Adrenal gland (tissue), 12 donors: Measurements from ENCODE around the gene ZNF791. TPM values are rescaled to one million over a fixed set of nuclear protein-coding genes. Genes with fewer than 3 reads are reported as not detected.

Experiments
- DNase-seq, 7 donors: peaks; one replicate each; pipeline ENCODE4 v3.0.0-alpha.2; 2019 to 2020
- H3K27ac ChIP-seq, 5 donors: fragments of 200-600 bp; sonication (generic) in 4 of 5; 1 replicate in 3 of 5; 2 replicates in 2 of 5; pipeline versions ENCODE4 v1.5.1 to v1.8.0; 2016 to 2020; ENCODE audit warnings: mild to moderate bottlenecking in 1 of 5
- H3K27me3 ChIP-seq: fragments of 200-600 bp; 2 replicates; pipeline ENCODE4 v1.8.0; 2021
- H3K36me3 ChIP-seq, 2 donors: fragments of 200-600 bp; replicated peaks in 1 of 2; 1 replicate in 1 of 2; 2 replicates in 1 of 2; pipeline versions ENCODE4 v1.5.1 to v1.8.0; 2018 to 2022
- H3K4me1 ChIP-seq, 2 donors: fragments of 200-600 bp; replicated peaks in 1 of 2; 1 replicate in 1 of 2; 2 replicates in 1 of 2; pipeline versions ENCODE4 v1.5.1 to v1.8.0; 2018 to 2021
- H3K4me3 ChIP-seq, 4 donors: fragments of 200-600 bp; sonication (generic) in 3 of 4; one replicate each; pipeline ENCODE4 v1.5.1; 2016 to 2018
- H3K9me3 ChIP-seq, 3 donors: fragments of 200-600 bp; sonication (generic) in 1 of 3; replicated peaks in 1 of 3; 1 replicate in 2 of 3; 2 replicates in 1 of 3; pipeline versions ENCODE4 v1.5.1 to v1.8.0; 2016 to 2021
- CTCF ChIP-seq, 6 experiments: fragments of 450-650 bp in 4 of 6; fragments of 200-600 bp in 2 of 6; sonication (generic) in 1 of 6; IDR thresholded peaks; 1 replicate in 5 of 6; 2 replicates in 1 of 6; pipeline versions ENCODE4 v1.5.1 to v1.8.0; 2016 to 2021; ENCODE audit warnings: antibody characterized with exemption in 6 of 6, mild to moderate bottlenecking in 2 of 6, moderate library complexity in 1 of 6
- POLR2A ChIP-seq, 2 donors: fragments of 450-650 bp; IDR thresholded peaks; one replicate each; pipeline ENCODE4 v1.6.1; 2017; ENCODE audit warnings: antibody characterized with exemption in 2 of 2, mild to moderate bottlenecking in 2 of 2, moderate library complexity in 1 of 2
- WGBS, 4 donors: extraction: QIAGEN DNeasy Blood & Tissue Kit in 2 of 4; methylation state at CpG; one replicate each; pipeline versions ENCODE4 v1.1.5 to v1.1.7; 2013 to 2017; 5-methylcytosine and 5-hydroxymethylcytosine counted together
- intact Hi-C, 2 donors: fragments of 100-400 bp; cut with DNase I; formaldehyde crosslinking; loops; one replicate each; pipeline versions ENCODE4 v1.14.1 to v1.15.0; 2022 to 2023
- polyA plus RNA-seq, 3 donors: library from polyadenylated mRNA; stranded (reverse); fragments of 200-250 nt in 2 of 3; fragments of 350-450 nt in 1 of 3; fragmentation: Illumina TruSeq in 1 of 3; extraction: RNeasy Lipid Tissue Mini Kit (QIAGEN cat#74804) in 1 of 3; gene quantifications; one replicate each; pipeline ENCODE4 v1.2.3, GENCODE V29; 2013 to 2014
- total RNA-seq, 9 donors: library from RNA; depleted of rRNA in 4 of 9; stranded (reverse); fragments of >200 nt in 4 of 9; fragments of 120-200 nt in 1 of 9; fragmentation: NEBNext Ultra II Directional in 1 of 9; extraction: Animal tissue kit (Norgen Biotek cat#: 25700) in 1 of 9; gene quantifications; one replicate each; pipeline versions ENCODE4 v1.1.0 to v1.2.4, GENCODE V29; 2013 to 2023
- donor health status: healthy with polysubstance abuse.
- donor health status: Bipolar disorder and iron deficiency.
- donor health status: DM: yes; HTN: yes; CAD: no.
- donor health status: DM: no; HTN: no; CAD: no.
- donor health status: DM: no; HTN: no; CAD: no.
- donor health status: DM: yes; HTN: yes; CAD: no.

The ZNF791 gene
- total and polyA plus RNA-seq, 12 donors: 6.0 to 33.4 (median 17.0) TPM

- 93 to 96% (median 94%) methylated on average over 3 to 9 of the region's 9 CpGs for WGBS, 4 donors
Measured at GRCh38 chr19:12680034-12680433, 69.3 kb downstream of the ZNF791 start.

GRCh38 chr19:12681074-12681987 is 70.6 kb downstream of the ZNF791 start, which contains the start of gene DHPS:
Gene DHPS, minus strand, starts transcription at chr19:12681880. Its CDS starts 114 bp downstream, at chr19:12681766.
- intact Hi-C loops: no loop called here
- 0 to 1% (median 0%) methylated on average over 37 to 68 of the region's 68 CpGs for WGBS, 4 donors
- TF ChIP-seq CTCF (IDR thresholded peaks at IDR 0.05) (peak in 1 of 6 experiments; percentile 3), POLR2A (IDR thresholded peaks at IDR 0.05) (peak; percentile 40 to 49)
- peak; percentile 92 to 98 (median 96) for DNase-seq
- Histone ChIP-seq H3K27ac (peak within 1 kb of the TSS; percentile 92 to 100 (median 98)), H3K27me3 (no peaks in the 10 kb centered on the region), H3K4me3 (peak within 1 kb of the TSS; percentile 75 to 98 (median 90)), H3K36me3 (peaks cover 0 to 35% of the 10 kb centered on the region in 2 donors), H3K9me3 (no peaks in the 10 kb centered on the region), H3K4me1 (no peaks in the 10 kb centered on the region)

More at GRCh38 chr19:12680034-12680433, 69.3 kb downstream of the ZNF791 start:
- Histone ChIP-seq H3K4me3 (no peak overlapping the region), H3K36me3 (peaks cover 0 to 48% of the 10 kb centered on the region in 2 donors), H3K27ac (no peak overlapping the region), H3K27me3 (no peaks in the 10 kb centered on the region), H3K4me1 (no peaks in the 10 kb centered on the region), H3K9me3 (no peaks in the 10 kb centered on the region)
- TF ChIP-seq POLR2A (IDR thresholded peaks at IDR 0.05): no peak
- no peak for TF ChIP-seq CTCF (IDR thresholded peaks at IDR 0.05)
- no peak for DNase-seq
- intact Hi-C loops: no loop called here

Other genes starting within 250 kb of the ZNF791 start
- 1 to 10 TPM; 1.4 to 7.3 (median 3.5) TPM for gene ZNF442, start 245.2 kb upstream of the ZNF791 start, total RNA-seq
- 1 to 10 TPM in 1 of 3 donors, under 1 TPM in 2; 0.77 to 2.1 (median 0.88) TPM for gene ZNF442, start 245.2 kb upstream of the ZNF791 start, polyA plus RNA-seq
- gene ZNF799, start 209.6 kb upstream of the ZNF791 start, total RNA-seq: 1 to 10 TPM; 1.5 to 5.9 (median 3.6) TPM
- 10 to 100 TPM in 1 of 3 donors, 1 to 10 TPM in 2; 4.0 to 11.1 (median 5.6) TPM for gene ZNF799, start 209.6 kb upstream of the ZNF791 start, polyA plus RNA-seq
- 1 to 10 TPM in 8 of 9 donors, under 1 TPM in 1; 0.72 to 5.5 (median 3.3) TPM for gene ZNF443, start 169.9 kb upstream of the ZNF791 start, total RNA-seq
- 1 to 10 TPM; 2.3 to 8.2 (median 3.7) TPM for gene ZNF443, start 169.9 kb upstream of the ZNF791 start, polyA plus RNA-seq
- 1 to 10 TPM; 1.4 to 5.4 (median 4.3) TPM for gene ZNF709, start 126.1 kb upstream of the ZNF791 start, total RNA-seq
- 1 to 10 TPM; 1.2 to 2.9 (median 1.9) TPM for gene ZNF709, start 126.1 kb upstream of the ZNF791 start, polyA plus RNA-seq
- 10 to 100 TPM in 3 of 9 donors, 1 to 10 TPM in 6; 3.4 to 10.5 (median 9.8) TPM for gene ZNF564, start 59.4 kb upstream of the ZNF791 start, total RNA-seq
- 10 to 100 TPM in 1 of 3 donors, 1 to 10 TPM in 2; 4.3 to 12.5 (median 7.8) TPM for gene ZNF564, start 59.4 kb upstream of the ZNF791 start, polyA plus RNA-seq
- gene ZNF490, start 107 bp upstream of the ZNF791 start, total RNA-seq: 10 to 100 TPM in 2 of 9 donors, 1 to 10 TPM in 7; 5.3 to 10.9 (median 6.8) TPM
- 1 to 10 TPM in 1 of 3 donors, under 1 TPM in 2; 0.34 to 2.6 (median 0.97) TPM for gene ZNF490, start 107 bp upstream of the ZNF791 start, polyA plus RNA-seq
- gene MAN2B1, start 55.8 kb downstream of the ZNF791 start, total RNA-seq: 100 to 1,000 TPM in 6 of 9 donors, 10 to 100 TPM in 3; 25.0 to 131 (median 111) TPM
- gene MAN2B1, start 55.8 kb downstream of the ZNF791 start, polyA plus RNA-seq: 100 to 1,000 TPM in 2 of 3 donors, 10 to 100 TPM in 1; 19.5 to 194 (median 152) TPM
- 10 to 100 TPM; 10.6 to 20.5 (median 13.9) TPM for gene WDR83, start 55.9 kb downstream of the ZNF791 start, total RNA-seq
- gene WDR83, start 55.9 kb downstream of the ZNF791 start, polyA plus RNA-seq: 10 to 100 TPM in 2 of 3 donors, 1 to 10 TPM in 1; 3.9 to 68.5 (median 56.1) TPM
- gene DHPS, start 71.0 kb downstream of the ZNF791 start, total RNA-seq: 100 to 1,000 TPM in 5 of 9 donors, 10 to 100 TPM in 4; 80.4 to 197 (median 121) TPM
- gene DHPS, start 71.0 kb downstream of the ZNF791 start, polyA plus RNA-seq: 100 to 1,000 TPM in 2 of 3 donors, 10 to 100 TPM in 1; 64.5 to 166 (median 137) TPM
- gene GNG14, start 77.1 kb downstream of the ZNF791 start, total RNA-seq: not detected
- gene GNG14, start 77.1 kb downstream of the ZNF791 start, polyA plus RNA-seq: not detected
- gene FBXW9, start 85.7 kb downstream of the ZNF791 start, total RNA-seq: 10 to 100 TPM in 5 of 9 donors, 1 to 10 TPM in 4; 6.9 to 14.7 (median 11.1) TPM
- gene FBXW9, start 85.7 kb downstream of the ZNF791 start, polyA plus RNA-seq: 1 to 10 TPM; 2.1 to 6.8 (median 6.4) TPM
- gene TNPO2, start 113.0 kb downstream of the ZNF791 start, total RNA-seq: 100 to 1,000 TPM in 2 of 9 donors, 10 to 100 TPM in 7; 24.5 to 104 (median 78.0) TPM
- 10 to 100 TPM; 43.4 to 99.2 (median 58.4) TPM for gene TNPO2, start 113.0 kb downstream of the ZNF791 start, polyA plus RNA-seq
- 100 to 1,000 TPM; 125 to 423 (median 195) TPM for gene TRIR, start 123.8 kb downstream of the ZNF791 start, total RNA-seq
- gene TRIR, start 123.8 kb downstream of the ZNF791 start, polyA plus RNA-seq: 100 to 1,000 TPM; 162 to 405 (median 338) TPM
- gene GET3, start 126.6 kb downstream of the ZNF791 start, total RNA-seq: 10 to 100 TPM; 75.3 to 97.7 (median 82.5) TPM
- gene GET3, start 126.6 kb downstream of the ZNF791 start, polyA plus RNA-seq: 10 to 100 TPM; 50.3 to 74.1 (median 56.7) TPM
- gene BEST2, start 140.9 kb downstream of the ZNF791 start, total RNA-seq: not detected
- not detected for gene BEST2, start 140.9 kb downstream of the ZNF791 start, polyA plus RNA-seq
- gene HOOK2, start 164.6 kb downstream of the ZNF791 start, total RNA-seq: 10 to 100 TPM; 10.2 to 38.3 (median 25.5) TPM
- gene HOOK2, start 164.6 kb downstream of the ZNF791 start, polyA plus RNA-seq: 10 to 100 TPM in 2 of 3 donors, 1 to 10 TPM in 1; 6.3 to 99.7 (median 69.3) TPM
- 100 to 1,000 TPM in 8 of 9 donors, 10 to 100 TPM in 1; 46.9 to 594 (median 351) TPM for gene JUNB, start 180.6 kb downstream of the ZNF791 start, total RNA-seq
- 100 to 1,000 TPM in 2 of 3 donors, 1 to 10 TPM in 1; 4.2 to 291 (median 104) TPM for gene JUNB, start 180.6 kb downstream of the ZNF791 start, polyA plus RNA-seq
- 1,000 to 10,000 TPM in 3 of 9 donors, 100 to 1,000 TPM in 6; 597 to 1,660 (median 849) TPM for gene PRDX2, start 190.9 kb downstream of the ZNF791 start, total RNA-seq
- gene PRDX2, start 190.9 kb downstream of the ZNF791 start, polyA plus RNA-seq: 100 to 1,000 TPM; 146 to 957 (median 364) TPM
- gene THSD8, start 191.1 kb downstream of the ZNF791 start, total RNA-seq: 1 to 10 TPM in 5 of 9 donors, not detected in 4; 1.8 to 8.6 (median 4.7) TPM
- gene THSD8, start 191.1 kb downstream of the ZNF791 start, polyA plus RNA-seq: 1 to 10 TPM; 3.5 to 5.6 (median 4.4) TPM
- gene RNASEH2A, start 195.7 kb downstream of the ZNF791 start, total RNA-seq: 10 to 100 TPM in 1 of 9 donors, 1 to 10 TPM in 8; 2.8 to 11.5 (median 6.6) TPM
- gene RNASEH2A, start 195.7 kb downstream of the ZNF791 start, polyA plus RNA-seq: 1 to 10 TPM; 1.8 to 4.3 (median 3.4) TPM
- gene RTBDN, start 223.7 kb downstream of the ZNF791 start, total RNA-seq: 1 to 10 TPM in 3 of 9 donors, under 1 TPM in 1, not detected in 5; 0.23 to 5.2 (median 2.9) TPM
- 10 to 100 TPM in 1 of 3 donors, 1 to 10 TPM in 2; 2.0 to 16.4 (median 4.5) TPM for gene RTBDN, start 223.7 kb downstream of the ZNF791 start, polyA plus RNA-seq
- 1 to 10 TPM in 8 of 9 donors, under 1 TPM in 1; 0.72 to 6.9 (median 3.0) TPM for gene MAST1, start 227.6 kb downstream of the ZNF791 start, total RNA-seq
- gene MAST1, start 227.6 kb downstream of the ZNF791 start, polyA plus RNA-seq: 10 to 100 TPM in 1 of 3 donors, 1 to 10 TPM in 2; 1.3 to 29.6 (median 4.7) TPM